ENCODE data around the gene BPIFB3. TPM values are rescaled to one million over a fixed set of nuclear protein-coding genes. Genes with fewer than 3 reads are reported as not detected.

BPIFB3 gene
- total and polyA plus RNA-seq, 2 of the 13 experiments (the other 11 are each of a cell fraction or from before 2014, with no cell fraction given): 0.09 TPM; not detected in 1

DNA sequence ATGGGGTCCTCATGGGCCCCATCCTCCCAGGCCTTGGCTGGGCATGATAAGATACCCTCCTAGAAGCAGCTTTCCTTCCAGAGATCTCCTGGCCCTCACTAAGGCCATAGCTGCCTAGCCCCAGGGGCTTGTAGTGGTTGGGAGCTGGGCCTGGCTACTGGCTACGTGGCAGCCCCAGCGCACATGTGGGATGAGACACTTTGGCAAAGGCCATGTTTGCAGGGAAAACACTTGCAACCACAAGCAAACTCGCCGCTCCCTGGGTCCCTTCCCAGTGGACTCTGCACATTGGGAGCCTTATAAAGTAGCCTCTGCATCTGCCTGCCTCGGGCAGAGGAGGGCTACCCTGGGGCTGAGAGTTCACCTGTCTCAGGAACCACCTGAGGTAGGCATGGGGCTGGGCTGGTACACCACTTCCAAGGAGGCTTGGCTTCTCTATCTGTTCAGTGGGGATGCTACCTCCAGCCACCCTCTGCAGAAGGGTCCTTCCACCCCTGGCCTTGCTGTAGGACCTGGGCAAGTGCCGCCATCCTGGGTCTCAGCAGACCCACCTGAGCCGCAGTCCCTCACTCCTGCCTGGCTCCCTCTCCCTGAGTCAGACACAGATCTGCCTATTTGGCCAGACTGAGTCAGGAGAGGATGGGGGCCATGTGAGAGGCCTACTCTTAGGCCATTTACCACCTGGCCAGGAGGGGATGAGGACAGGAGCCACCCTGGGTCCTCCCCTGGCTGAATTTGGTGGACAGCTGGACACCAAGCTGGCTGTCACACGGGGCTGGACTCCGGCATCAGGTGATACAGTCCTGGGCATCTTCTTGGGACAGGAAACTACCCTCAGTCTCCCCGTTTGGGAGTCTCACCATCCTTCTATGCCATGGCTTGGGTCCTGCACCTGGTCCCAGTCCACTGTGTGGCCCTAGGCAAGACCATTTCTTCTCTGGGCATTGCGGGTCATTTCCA lies 46.0 kb upstream of the BPIFB3 start, which contains the start of gene BPIFB2 (continued):
- TF ChIP-seq, protein P1, sequence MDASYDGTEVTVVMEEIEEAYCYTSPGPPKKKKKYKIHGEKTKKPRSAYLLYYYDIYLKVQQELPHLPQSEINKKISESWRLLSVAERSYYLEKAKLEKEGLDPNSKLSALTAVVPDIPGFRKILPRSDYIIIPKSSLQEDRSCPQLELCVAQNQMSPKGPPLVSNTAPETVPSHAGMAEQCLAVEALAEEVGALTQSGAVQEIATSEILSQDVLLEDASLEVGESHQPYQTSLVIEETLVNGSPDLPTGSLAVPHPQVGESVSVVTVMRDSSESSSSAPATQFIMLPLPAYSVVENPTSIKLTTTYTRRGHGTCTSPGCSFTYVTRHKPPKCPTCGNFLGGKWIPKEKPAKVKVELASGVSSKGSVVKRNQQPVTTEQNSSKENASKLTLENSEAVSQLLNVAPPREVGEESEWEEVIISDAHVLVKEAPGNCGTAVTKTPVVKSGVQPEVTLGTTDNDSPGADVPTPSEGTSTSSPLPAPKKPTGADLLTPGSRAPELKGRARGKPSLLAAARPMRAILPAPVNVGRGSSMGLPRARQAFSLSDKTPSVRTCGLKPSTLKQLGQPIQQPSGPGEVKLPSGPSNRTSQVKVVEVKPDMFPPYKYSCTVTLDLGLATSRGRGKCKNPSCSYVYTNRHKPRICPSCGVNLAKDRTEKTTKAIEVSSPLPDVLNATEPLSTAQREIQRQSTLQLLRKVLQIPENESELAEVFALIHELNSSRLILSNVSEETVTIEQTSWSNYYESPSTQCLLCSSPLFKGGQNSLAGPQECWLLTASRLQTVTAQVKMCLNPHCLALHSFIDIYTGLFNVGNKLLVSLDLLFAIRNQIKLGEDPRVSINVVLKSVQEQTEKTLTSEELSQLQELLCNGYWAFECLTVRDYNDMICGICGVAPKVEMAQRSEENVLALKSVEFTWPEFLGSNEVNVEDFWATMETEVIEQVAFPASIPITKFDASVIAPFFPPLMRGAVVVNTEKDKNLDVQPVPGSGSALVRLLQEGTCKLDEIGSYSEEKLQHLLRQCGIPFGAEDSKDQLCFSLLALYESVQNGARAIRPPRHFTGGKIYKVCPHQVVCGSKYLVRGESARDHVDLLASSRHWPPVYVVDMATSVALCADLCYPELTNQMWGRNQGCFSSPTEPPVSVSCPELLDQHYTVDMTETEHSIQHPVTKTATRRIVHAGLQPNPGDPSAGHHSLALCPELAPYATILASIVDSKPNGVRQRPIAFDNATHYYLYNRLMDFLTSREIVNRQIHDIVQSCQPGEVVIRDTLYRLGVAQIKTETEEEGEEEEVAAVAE (CRISPR knock-in tag; IDR thresholded peaks at IDR 0.05; ENCODE audit: borderline replicate concordance): no peak
- TF ChIP-seq NKX3-1 (CRISPR knock-in tag; IDR thresholded peaks at IDR 0.05): peak; percentile 90; the same call in 1 of the 2 replicates
- peak; percentile 93 for TF ChIP-seq HNRNPL (IDR thresholded peaks at IDR 0.05; ENCODE audit: low read depth, low read length)
- TF ChIP-seq, protein P2, sequence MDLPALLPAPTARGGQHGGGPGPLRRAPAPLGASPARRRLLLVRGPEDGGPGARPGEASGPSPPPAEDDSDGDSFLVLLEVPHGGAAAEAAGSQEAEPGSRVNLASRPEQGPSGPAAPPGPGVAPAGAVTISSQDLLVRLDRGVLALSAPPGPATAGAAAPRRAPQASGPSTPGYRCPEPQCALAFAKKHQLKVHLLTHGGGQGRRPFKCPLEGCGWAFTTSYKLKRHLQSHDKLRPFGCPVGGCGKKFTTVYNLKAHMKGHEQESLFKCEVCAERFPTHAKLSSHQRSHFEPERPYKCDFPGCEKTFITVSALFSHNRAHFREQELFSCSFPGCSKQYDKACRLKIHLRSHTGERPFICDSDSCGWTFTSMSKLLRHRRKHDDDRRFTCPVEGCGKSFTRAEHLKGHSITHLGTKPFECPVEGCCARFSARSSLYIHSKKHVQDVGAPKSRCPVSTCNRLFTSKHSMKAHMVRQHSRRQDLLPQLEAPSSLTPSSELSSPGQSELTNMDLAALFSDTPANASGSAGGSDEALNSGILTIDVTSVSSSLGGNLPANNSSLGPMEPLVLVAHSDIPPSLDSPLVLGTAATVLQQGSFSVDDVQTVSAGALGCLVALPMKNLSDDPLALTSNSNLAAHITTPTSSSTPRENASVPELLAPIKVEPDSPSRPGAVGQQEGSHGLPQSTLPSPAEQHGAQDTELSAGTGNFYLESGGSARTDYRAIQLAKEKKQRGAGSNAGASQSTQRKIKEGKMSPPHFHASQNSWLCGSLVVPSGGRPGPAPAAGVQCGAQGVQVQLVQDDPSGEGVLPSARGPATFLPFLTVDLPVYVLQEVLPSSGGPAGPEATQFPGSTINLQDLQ (CRISPR knock-in tag; IDR thresholded peaks at IDR 0.05): peak; percentile 9; the same call in 1 of the 2 replicates
- TF ChIP-seq NFE2L2 (IDR thresholded peaks at IDR 0.05; ENCODE audit: low read length): no peak
- TF ChIP-seq SOX5 (CRISPR knock-in tag; IDR thresholded peaks at IDR 0.05; ENCODE audit: borderline replicate concordance): peak; percentile 72
- TF ChIP-seq, protein P3, sequence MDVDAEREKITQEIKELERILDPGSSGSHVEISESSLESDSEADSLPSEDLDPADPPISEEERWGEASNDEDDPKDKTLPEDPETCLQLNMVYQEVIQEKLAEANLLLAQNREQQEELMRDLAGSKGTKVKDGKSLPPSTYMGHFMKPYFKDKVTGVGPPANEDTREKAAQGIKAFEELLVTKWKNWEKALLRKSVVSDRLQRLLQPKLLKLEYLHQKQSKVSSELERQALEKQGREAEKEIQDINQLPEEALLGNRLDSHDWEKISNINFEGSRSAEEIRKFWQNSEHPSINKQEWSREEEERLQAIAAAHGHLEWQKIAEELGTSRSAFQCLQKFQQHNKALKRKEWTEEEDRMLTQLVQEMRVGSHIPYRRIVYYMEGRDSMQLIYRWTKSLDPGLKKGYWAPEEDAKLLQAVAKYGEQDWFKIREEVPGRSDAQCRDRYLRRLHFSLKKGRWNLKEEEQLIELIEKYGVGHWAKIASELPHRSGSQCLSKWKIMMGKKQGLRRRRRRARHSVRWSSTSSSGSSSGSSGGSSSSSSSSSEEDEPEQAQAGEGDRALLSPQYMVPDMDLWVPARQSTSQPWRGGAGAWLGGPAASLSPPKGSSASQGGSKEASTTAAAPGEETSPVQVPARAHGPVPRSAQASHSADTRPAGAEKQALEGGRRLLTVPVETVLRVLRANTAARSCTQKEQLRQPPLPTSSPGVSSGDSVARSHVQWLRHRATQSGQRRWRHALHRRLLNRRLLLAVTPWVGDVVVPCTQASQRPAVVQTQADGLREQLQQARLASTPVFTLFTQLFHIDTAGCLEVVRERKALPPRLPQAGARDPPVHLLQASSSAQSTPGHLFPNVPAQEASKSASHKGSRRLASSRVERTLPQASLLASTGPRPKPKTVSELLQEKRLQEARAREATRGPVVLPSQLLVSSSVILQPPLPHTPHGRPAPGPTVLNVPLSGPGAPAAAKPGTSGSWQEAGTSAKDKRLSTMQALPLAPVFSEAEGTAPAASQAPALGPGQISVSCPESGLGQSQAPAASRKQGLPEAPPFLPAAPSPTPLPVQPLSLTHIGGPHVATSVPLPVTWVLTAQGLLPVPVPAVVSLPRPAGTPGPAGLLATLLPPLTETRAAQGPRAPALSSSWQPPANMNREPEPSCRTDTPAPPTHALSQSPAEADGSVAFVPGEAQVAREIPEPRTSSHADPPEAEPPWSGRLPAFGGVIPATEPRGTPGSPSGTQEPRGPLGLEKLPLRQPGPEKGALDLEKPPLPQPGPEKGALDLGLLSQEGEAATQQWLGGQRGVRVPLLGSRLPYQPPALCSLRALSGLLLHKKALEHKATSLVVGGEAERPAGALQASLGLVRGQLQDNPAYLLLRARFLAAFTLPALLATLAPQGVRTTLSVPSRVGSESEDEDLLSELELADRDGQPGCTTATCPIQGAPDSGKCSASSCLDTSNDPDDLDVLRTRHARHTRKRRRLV (CRISPR knock-in tag; IDR thresholded peaks at IDR 0.05): peak; percentile 94; the same call in 1 of the 2 replicates
- TF ChIP-seq TCF7L2 (IDR thresholded peaks at IDR 0.05; ENCODE audit: low read depth, low read length): no peak
- TF ChIP-seq KDM3A (CRISPR knock-in tag; IDR thresholded peaks at IDR 0.05; ENCODE audit: low read depth): peak; percentile 97
- TF ChIP-seq AHR (CRISPR knock-in tag; IDR thresholded peaks at IDR 0.05): peak; percentile 49
- TF ChIP-seq, protein P4, sequence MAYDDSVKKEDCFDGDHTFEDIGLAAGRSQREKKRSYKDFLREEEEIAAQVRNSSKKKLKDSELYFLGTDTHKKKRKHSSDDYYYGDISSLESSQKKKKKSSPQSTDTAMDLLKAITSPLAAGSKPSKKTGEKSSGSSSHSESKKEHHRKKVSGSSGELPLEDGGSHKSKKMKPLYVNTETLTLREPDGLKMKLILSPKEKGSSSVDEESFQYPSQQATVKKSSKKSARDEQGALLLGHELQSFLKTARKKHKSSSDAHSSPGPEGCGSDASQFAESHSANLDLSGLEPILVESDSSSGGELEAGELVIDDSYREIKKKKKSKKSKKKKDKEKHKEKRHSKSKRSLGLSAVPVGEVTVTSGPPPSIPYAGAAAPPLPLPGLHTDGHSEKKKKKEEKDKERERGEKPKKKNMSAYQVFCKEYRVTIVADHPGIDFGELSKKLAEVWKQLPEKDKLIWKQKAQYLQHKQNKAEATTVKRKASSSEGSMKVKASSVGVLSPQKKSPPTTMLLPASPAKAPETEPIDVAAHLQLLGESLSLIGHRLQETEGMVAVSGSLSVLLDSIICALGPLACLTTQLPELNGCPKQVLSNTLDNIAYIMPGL (CRISPR knock-in tag; IDR thresholded peaks at IDR 0.05; ENCODE audit: borderline replicate concordance in 1 of 2, low read depth in 1 of 2): peak; percentile 62 to 88; a peak in 3 of 4 replicates
- TF ChIP-seq, protein P5, sequence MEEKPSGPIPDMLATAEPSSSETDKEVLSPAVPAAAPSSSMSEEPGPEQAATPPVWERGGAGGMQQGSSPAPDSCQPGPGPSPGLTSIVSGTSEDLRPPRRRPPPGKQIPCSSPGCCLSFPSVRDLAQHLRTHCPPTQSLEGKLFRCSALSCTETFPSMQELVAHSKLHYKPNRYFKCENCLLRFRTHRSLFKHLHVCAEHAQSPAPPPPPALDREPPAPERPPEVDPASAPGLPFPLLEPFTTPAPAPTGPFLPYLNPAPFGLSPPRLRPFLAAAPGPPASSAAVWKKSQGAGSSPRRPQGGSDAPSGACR (CRISPR knock-in tag; IDR thresholded peaks at IDR 0.05): no peak
